Cardiac fibroblast (primary cell): ENCODE data around the gene TADA2A.

Experiments
- DNase-seq, 2 donors: peaks; one replicate each; pipeline versions ENCODE4 v3.0.0 to v3.0.0-alpha.2; 2010; ENCODE audit warnings: low read depth in 2 of 2
- H3K4me3 ChIP-seq, 2 donors: replicated peaks in 1 of 2; 1 replicate in 1 of 2; 2 replicates in 1 of 2; pipeline ENCODE4 v1.5.1; 2011; ENCODE audit warnings: low read depth in 2 of 2, low read length in 2 of 2, mild to moderate bottlenecking in 2 of 2, moderate library complexity in 1 of 2
- CTCF ChIP-seq: IDR thresholded peaks from one replicate; pipeline ENCODE4 v1.5.1; 2011; ENCODE audit warnings: low read depth, mild to moderate bottlenecking, low read length, inconsistent platforms

TADA2A gene

GRCh38 chr17:37520174-37520573 lies 113.5 kb downstream of the TADA2A start:
- DNase-seq = no peak
- no peak for TF ChIP-seq CTCF
- no peak overlapping the region for H3K4me3 ChIP-seq

GRCh38 chr17:37521821-37522220 lies 115.1 kb downstream of the TADA2A start:
- DNase-seq = no peak
- no peak for TF ChIP-seq CTCF
- no peak overlapping the region for H3K4me3 ChIP-seq

- no peak for TF ChIP-seq CTCF
- DNase-seq = no peak
- no peak overlapping the region for H3K4me3 ChIP-seq
Measured at GRCh38 chr17:37523715-37524219, 117.1 kb downstream of the TADA2A start.

GRCh38 chr17:37527249-37527851 lies 120.7 kb downstream of the TADA2A start:
- TF ChIP-seq CTCF = peak; percentile 72
- DNase-seq = peak; percentile 66 to 70
- H3K4me3 ChIP-seq = no peak overlapping the region
